ENCODE data around the gene ZNF74.
A peak's percentile ranks its signal among the peaks of the same experiment; 100 is the strongest.

Gene ZNF74

GRCh38 chr22:20434264-20434751 is 40.4 kb downstream of the ZNF74 start:
- peak; percentile 24 for DNase-seq

GRCh38 chr22:20434773-20435172 is 40.8 kb downstream of the ZNF74 start:
- no peak for DNase-seq

- DNase-seq: no peak
These were observed 41.7 kb downstream of the ZNF74 start for GRCh38 chr22:20435436-20436306.

- no peak for DNase-seq
These were observed 42.4 kb downstream of the ZNF74 start for GRCh38 chr22:20436307-20436767.

- peak; percentile 46 for DNase-seq
These were observed 43.0 kb downstream of the ZNF74 start for GRCh38 chr22:20436768-20437612.

GRCh38 chr22:20437613-20438426 is 43.9 kb downstream of the ZNF74 start, which contains the start of gene SCARF2:
SCARF2 (minus strand) TSS chr22:20437825; CDS start chr22:20437754, 71 bp downstream.
- DNase-seq: peak; percentile 81

GRCh38 chr22:20438427-20438677 is 44.4 kb downstream of the ZNF74 start:
- peak; percentile 22 for DNase-seq

- DNase-seq: peak; percentile 72
These were observed 44.9 kb downstream of the ZNF74 start for GRCh38 chr22:20438678-20439492.

GRCh38 chr22:20439556-20439927 is 45.6 kb downstream of the ZNF74 start:
- DNase-seq: no peak

- no peak for DNase-seq
These were observed 46.1 kb downstream of the ZNF74 start for GRCh38 chr22:20439928-20440575.

GRCh38 chr22:20440637-20441591 is 47.0 kb downstream of the ZNF74 start:
- DNase-seq: no peak

GRCh38 chr22:20441631-20442484 is 47.9 kb downstream of the ZNF74 start:
- DNase-seq: no peak

GRCh38 chr22:20442485-20443284 is 48.7 kb downstream of the ZNF74 start:
- no peak for DNase-seq

GRCh38 chr22:20444325-20444724 is 50.4 kb downstream of the ZNF74 start:
- no peak for DNase-seq

- DNase-seq: no peak
These were observed 52.5 kb downstream of the ZNF74 start for GRCh38 chr22:20446383-20446970.

GRCh38 chr22:20448630-20449029 is 54.7 kb downstream of the ZNF74 start:
- no peak for DNase-seq

- DNase-seq: no peak
These were observed 56.0 kb downstream of the ZNF74 start for GRCh38 chr22:20449819-20450550.
